OCI-LY7 (cell line): ENCODE results near the gene SLC25A22.

Source experiments
- EZH2phosphoT487 ChIP-seq: fragments of 200-600 bp; sonication (generic); IDR thresholded peaks from 2 replicates; pipeline ENCODE4 v1.6.1; 2018; ENCODE audit warnings: low read depth, borderline replicate concordance, mild to moderate bottlenecking, mixed run types, antibody characterized with exemption, low read length, moderate library complexity, mixed read lengths
- TF ChIP-seq, protein P1 (sequence below): fragments of 200-600 bp; sonication (generic); conservative IDR thresholded peaks from 2 replicates; pipeline ENCODE4 v1.5.1; 2014; ENCODE audit warnings: mild to moderate bottlenecking, antibody characterized with exemption, low read length, moderate library complexity, mixed read lengths

DNA sequence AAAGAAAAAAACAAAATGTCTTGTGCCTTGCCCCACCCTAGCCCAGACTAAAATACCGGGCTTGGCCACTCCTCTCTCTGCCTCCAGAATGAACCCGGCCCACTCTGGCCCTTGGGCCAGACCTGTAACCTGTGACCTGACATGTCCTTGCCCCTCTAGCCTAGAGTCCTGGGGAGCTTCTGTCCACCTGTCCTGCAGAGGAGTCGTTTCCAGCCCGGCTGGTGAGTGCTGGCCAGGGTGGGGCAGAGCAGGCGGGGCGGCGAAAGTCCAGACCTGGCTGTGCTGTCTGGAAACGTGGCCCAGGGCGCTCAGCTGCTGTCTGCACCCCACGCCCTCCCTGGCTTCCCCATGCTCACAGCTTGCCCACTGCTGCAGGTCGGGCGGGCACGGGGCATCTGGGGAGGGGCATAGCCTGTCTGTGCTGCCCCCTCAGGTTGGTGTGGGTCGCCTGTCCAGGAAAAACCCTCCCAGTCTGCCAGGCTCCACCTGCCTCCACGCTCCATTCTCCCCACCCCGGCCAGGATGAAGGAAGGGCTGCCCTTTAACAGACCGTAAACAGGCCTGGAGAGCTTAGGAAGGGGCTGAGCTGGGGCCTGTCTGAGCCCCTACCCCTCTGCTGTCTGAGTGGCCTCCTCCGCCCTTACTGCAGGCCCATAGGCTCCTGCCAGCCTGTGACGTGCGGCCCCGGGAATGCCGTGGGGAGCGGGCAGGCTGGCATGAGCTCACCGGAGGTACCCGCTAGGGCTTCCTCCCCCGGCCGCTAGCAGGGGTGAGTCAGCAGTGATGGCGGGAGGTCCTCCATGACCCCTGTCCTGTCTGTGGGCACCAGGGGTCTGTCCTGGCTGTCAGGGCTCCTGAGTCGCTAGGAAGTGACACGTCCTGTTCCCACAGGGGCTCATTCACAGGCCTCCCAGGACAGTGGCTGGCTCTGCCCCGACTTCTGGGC, 36.6 kb upstream of the SLC25A22 start:
- TF ChIP-seq, protein P1, sequence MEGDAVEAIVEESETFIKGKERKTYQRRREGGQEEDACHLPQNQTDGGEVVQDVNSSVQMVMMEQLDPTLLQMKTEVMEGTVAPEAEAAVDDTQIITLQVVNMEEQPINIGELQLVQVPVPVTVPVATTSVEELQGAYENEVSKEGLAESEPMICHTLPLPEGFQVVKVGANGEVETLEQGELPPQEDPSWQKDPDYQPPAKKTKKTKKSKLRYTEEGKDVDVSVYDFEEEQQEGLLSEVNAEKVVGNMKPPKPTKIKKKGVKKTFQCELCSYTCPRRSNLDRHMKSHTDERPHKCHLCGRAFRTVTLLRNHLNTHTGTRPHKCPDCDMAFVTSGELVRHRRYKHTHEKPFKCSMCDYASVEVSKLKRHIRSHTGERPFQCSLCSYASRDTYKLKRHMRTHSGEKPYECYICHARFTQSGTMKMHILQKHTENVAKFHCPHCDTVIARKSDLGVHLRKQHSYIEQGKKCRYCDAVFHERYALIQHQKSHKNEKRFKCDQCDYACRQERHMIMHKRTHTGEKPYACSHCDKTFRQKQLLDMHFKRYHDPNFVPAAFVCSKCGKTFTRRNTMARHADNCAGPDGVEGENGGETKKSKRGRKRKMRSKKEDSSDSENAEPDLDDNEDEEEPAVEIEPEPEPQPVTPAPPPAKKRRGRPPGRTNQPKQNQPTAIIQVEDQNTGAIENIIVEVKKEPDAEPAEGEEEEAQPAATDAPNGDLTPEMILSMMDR = no peak
- TF ChIP-seq EZH2phosphoT487 = no peak
